Measurements from ENCODE around the gene LRRC49.

GRCh38 chr15:70892912-70893560, 410 bp downstream of the LRRC49 start:
- TF ChIP-seq CTCF (IDR thresholded peaks at IDR 0.05; ENCODE audit: borderline replicate concordance, extremely low read depth, low read length, poor library complexity, severe bottlenecking) (no peak), EZH2 (IDR thresholded peaks at IDR 0.05; ENCODE audit: borderline replicate concordance, low read depth, low read length, severe bottlenecking) (no peak)

Data from DND-41 (cell line).